Inferior parietal cortex (tissue), 1 donor: ENCODE measurements around the gene MSL3B.

Source experiments
- DNase-seq: peaks from one replicate; pipeline ENCODE4 v3.0.0-alpha.2; 2016; ENCODE audit errors: extremely low spot score

The MSL3B gene

GRCh38 chr2:233817361-233817911 lies 50.8 kb downstream of the MSL3B start:
- DNase-seq = no peak

- DNase-seq = no peak
Measured at GRCh38 chr2:233816771-233817170, 51.4 kb downstream of the MSL3B start.

GRCh38 chr2:233816334-233816733 lies 51.9 kb downstream of the MSL3B start:
- no peak for DNase-seq

GRCh38 chr2:233815861-233816260 lies 52.3 kb downstream of the MSL3B start:
- no peak for DNase-seq
